RWPE1 (cell line): Measurements from ENCODE around the gene NPAS4.

Source experiments
- CTCF ChIA-PET: fragments of 350-600 bp; sonication (Branson Sonifier 250); formaldehyde crosslinking; extraction: SDS; loops from one replicate; lab custom pipeline; 2021; lab: Yijun Ruan, JAX
- POLR2A ChIA-PET: fragments of 400-600 bp; formaldehyde crosslinking; extraction: SDS; loops from one replicate; lab custom pipeline; 2020; ENCODE audit warnings: antibody characterized with exemption; ENCODE audit not compliant: low non-redundant PET; lab: Yijun Ruan, JAX
- DNase-seq: peaks from one replicate; pipeline ENCODE4 v3.0.0; 2012; ENCODE audit warnings: low spot score
- H3K27ac ChIP-seq: fragments of 450-650 bp; 2 replicates; pipeline ENCODE4 v1.5.1; 2017
- TF ChIP-seq, protein P1 (sequence below): fragments of 450-650 bp; conservative IDR thresholded peaks from 2 replicates; pipeline ENCODE4 v1.5.1; 2017; ENCODE audit warnings: low read depth, mild to moderate bottlenecking

Gene NPAS4

GRCh38 chr11:66443602-66444001 is 22.8 kb downstream of the NPAS4 start:
- H3K27ac ChIP-seq, result peak overlapping the region; percentile 47
- POLR2A ChIA-PET, result no interaction called here
- CTCF ChIA-PET, result no interaction called here
- DNase-seq, result peak; percentile 70
- TF ChIP-seq, protein P1, sequence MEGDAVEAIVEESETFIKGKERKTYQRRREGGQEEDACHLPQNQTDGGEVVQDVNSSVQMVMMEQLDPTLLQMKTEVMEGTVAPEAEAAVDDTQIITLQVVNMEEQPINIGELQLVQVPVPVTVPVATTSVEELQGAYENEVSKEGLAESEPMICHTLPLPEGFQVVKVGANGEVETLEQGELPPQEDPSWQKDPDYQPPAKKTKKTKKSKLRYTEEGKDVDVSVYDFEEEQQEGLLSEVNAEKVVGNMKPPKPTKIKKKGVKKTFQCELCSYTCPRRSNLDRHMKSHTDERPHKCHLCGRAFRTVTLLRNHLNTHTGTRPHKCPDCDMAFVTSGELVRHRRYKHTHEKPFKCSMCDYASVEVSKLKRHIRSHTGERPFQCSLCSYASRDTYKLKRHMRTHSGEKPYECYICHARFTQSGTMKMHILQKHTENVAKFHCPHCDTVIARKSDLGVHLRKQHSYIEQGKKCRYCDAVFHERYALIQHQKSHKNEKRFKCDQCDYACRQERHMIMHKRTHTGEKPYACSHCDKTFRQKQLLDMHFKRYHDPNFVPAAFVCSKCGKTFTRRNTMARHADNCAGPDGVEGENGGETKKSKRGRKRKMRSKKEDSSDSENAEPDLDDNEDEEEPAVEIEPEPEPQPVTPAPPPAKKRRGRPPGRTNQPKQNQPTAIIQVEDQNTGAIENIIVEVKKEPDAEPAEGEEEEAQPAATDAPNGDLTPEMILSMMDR, result no peak

GRCh38 chr11:66447012-66447411 is 26.2 kb downstream of the NPAS4 start:
- DNase-seq, result no peak
- TF ChIP-seq, protein P1, result no peak
- ChIA-PET POLR2A (no interaction called here), CTCF (interaction anchor here (0.5 to 1.1 kb wide), 2 partner anchors 8 to 18 kb away, joined by 3 to 5 read pairs; partner anchors contain the start of gene MRPL11)
- H3K27ac ChIP-seq, result no peak overlapping the region

DNA sequence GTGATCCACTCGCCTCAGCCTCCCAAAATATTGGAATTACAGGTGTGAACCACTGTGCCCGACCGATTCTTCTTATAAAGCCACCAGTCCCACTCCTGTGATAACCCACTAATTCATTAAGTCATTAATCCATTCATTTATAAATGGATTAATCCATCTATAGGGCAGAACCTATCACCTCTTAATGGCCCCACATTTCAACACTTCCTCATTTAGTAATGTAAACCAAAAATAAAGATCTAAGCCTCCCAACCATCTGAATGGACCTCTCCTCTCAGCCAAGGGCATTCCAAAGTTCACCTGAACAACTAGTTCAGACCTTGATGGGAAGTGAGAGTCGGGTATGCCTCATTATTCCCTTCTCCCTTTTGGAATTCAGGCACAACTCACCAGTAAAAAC is 27.7 kb downstream of the NPAS4 start:
- TF ChIP-seq, protein P1, result no peak
- ChIA-PET CTCF (no interaction called here), POLR2A (no interaction called here)
- DNase-seq, result no peak
- no peak overlapping the region for H3K27ac ChIP-seq

DNA sequence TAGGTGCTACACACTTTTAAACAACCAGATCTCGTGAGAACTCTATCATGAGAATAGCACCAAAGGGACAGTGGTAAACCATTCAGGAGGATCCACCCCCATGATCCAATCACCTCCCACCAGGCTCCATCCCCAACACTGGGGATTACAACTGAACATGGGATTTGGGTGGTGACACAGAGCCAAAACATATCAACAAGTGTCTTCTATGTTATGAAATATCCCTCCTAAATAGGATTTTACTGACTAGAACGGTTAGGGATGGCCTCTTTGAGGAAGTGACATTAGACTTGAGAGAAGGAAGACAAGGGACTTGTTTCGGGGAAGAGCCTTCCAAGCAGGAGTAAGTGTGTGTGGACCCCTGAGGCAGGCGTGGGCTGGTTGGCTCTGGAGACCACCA is 29.7 kb downstream of the NPAS4 start:
- ChIA-PET POLR2A (no interaction called here), CTCF (no interaction called here)
- no peak overlapping the region for H3K27ac ChIP-seq
- no peak for DNase-seq
- TF ChIP-seq, protein P1, result no peak

- ChIA-PET CTCF (no interaction called here), POLR2A (interaction anchor here (0.5 kb wide), 1 partner anchor 60 kb away, joined by 3 read pairs; no protein-coding TSS in a partner anchor)
- DNase-seq, result no peak
- H3K27ac ChIP-seq, result no peak overlapping the region
- TF ChIP-seq, protein P1, result no peak
Measured at GRCh38 chr11:66451663-66452062, 30.8 kb downstream of the NPAS4 start.

- POLR2A ChIA-PET, result no interaction called here
- TF ChIP-seq, protein P1, result no peak
- peak; percentile 51 for DNase-seq
- CTCF ChIA-PET, result interaction anchor here (1.0 kb wide), 1 partner anchor 45 kb away, joined by 4 read pairs; no protein-coding TSS in a partner anchor
- H3K27ac ChIP-seq, result no peak overlapping the region
Measured at GRCh38 chr11:66454247-66454646, 33.4 kb downstream of the NPAS4 start.
